ENCODE results near the gene ZNF469. TPM values are rescaled to one million over a fixed set of nuclear protein-coding genes. Genes with fewer than 3 reads are reported as not detected.

The ZNF469 gene
- total RNA-seq, 2 donors from 2014 or later: 0.17 to 0.40 TPM

DNA sequence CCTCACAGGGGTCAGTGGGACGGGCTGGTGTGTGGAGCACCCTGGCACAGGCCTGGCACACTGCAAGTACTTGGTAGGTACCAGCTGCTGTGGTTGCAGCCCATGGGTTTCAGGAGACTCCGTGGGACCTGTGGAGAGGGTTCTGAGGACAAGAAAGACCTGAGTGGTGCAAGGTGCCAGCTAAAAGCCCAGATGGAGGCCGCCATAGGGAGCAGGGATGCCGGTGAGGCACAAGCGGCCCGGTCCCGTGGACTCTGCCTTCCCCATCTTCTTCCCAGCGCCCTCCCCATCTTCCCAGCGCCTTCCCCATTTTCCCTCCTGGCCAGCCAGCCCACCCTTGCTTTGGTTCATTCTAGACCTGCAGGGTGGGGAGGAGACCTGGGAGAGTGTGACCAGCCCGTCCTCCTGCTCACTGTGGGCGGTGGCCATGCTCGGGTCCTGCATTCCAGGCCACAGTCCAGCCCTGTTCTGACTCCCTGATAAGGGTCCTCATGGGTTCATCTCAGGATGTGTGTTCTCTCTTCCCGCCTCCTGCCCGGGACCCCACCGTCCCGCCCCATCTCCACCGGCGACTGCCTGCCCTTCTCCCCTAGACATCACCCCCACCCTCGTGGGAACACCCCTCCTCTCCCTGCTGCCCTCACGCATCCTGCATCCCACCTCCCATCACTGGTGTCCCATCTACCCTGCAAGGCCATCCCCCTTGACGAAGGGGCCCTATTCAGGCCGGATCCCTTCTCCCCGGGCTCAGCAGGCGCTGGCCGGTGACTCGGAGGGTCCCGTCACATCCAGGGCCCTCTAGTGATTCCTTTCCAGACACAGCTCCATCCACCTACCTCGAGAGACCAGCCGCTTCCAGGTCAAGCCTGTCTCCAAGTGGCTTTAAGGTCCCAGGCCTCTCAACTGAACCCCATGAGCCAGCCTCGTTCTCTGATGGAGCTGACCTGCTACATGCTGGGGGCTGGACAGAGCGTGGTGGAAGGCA lies 3.4 kb downstream of the ZNF469 start:
- DNase-seq: no peak
- TF ChIP-seq, protein P1, sequence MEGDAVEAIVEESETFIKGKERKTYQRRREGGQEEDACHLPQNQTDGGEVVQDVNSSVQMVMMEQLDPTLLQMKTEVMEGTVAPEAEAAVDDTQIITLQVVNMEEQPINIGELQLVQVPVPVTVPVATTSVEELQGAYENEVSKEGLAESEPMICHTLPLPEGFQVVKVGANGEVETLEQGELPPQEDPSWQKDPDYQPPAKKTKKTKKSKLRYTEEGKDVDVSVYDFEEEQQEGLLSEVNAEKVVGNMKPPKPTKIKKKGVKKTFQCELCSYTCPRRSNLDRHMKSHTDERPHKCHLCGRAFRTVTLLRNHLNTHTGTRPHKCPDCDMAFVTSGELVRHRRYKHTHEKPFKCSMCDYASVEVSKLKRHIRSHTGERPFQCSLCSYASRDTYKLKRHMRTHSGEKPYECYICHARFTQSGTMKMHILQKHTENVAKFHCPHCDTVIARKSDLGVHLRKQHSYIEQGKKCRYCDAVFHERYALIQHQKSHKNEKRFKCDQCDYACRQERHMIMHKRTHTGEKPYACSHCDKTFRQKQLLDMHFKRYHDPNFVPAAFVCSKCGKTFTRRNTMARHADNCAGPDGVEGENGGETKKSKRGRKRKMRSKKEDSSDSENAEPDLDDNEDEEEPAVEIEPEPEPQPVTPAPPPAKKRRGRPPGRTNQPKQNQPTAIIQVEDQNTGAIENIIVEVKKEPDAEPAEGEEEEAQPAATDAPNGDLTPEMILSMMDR (IDR thresholded peaks at IDR 0.05): no peak
- Histone ChIP-seq H3K9ac (ENCODE audit: low read depth in 2 of 2, low read length in 2 of 2) (no peak overlapping the region), H3K27me3 (peaks cover 26% of the 10 kb centered on the region), H3K27ac (no peak overlapping the region), H3K9me3 (no peaks in the 10 kb centered on the region), H3K4me3 (no peak overlapping the region), H3K36me3 (no peaks in the 10 kb centered on the region), H3K4me1 (peaks cover 5% of the 10 kb centered on the region)
- intact Hi-C loops (cut with DNase I): no loop called here

DNA sequence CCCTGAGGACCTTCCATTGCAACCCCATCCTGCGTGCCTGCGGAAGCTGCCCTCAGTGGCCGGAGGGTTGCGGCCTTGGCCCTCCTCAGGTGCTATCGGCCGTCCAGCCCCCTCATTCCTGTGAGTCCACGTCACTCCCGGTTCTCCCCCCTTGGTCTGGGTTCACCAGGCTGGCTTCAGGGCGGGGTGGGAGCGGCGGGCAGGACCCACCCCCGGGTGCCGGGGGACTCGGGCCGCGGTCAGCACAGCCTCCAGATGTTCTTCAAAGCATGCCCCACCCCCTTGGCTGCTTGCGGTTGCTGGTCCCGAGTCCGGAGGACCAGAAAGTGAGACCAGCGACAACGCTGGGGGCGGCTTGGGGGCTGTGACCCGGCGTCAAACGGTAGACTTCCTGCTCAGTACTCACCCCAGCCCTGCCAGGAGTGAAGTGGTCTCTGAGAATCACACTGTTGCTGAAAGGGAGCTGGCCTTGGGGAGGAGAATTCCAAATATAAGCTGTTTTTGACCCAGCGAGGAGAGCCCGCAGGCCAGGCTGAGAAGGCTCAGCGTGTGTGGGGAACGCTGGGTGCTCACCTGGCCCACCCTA lies 4.5 kb downstream of the ZNF469 start:
- Histone ChIP-seq H3K36me3 (no peaks in the 10 kb centered on the region), H3K27ac (no peak overlapping the region), H3K9ac (ENCODE audit: low read depth in 2 of 2, low read length in 2 of 2) (peak overlapping the region in 1 of 2 donors; percentile 26), H3K4me1 (peaks cover 5% of the 10 kb centered on the region), H3K4me3 (no peak overlapping the region), H3K9me3 (no peaks in the 10 kb centered on the region), H3K27me3 (peaks cover 19% of the 10 kb centered on the region)
- DNase-seq: no peak
- TF ChIP-seq, protein P1 (IDR thresholded peaks at IDR 0.05): no peak
- intact Hi-C loops (cut with DNase I): no loop called here

DNA sequence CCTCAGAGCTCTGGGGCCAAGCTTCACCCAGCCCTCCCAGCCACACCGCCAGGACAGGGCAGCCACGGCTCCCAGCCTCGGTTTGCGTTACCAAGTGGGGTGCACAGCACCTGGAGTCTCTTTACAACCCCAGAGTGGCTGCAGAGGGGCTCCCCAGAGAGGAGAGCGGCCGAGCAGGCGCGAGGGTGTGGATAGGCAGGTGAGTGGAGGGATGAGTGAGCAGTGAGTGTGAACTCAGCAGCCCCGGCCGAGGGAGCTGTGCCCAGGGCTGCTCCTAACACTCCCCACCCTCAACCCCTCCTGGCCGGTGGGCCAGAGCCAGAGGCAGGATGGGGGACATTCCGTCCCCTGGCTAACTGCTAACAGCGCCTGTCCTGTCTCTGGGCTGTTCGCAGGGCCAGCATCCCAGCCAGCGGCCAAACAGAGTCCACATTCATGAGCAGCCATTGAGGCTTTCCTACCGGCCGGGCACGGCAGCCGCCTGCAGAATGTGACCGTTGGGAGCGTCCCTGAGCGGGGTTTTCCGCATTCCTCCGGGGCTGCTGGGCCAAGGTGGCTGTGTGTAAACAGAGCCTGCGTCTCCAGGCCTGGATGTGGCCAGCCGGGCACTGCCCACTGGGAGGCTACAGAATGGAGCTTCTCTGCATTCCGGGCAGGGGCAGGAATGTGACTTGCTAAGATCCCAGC lies 5.3 kb downstream of the ZNF469 start:
- TF ChIP-seq, protein P1 (IDR thresholded peaks at IDR 0.05): no peak
- Histone ChIP-seq H3K9me3 (no peaks in the 10 kb centered on the region), H3K36me3 (no peaks in the 10 kb centered on the region), H3K9ac (ENCODE audit: low read depth in 2 of 2, low read length in 2 of 2) (peak overlapping the region in 1 of 2 donors; percentile 26), H3K27me3 (peaks cover 14% of the 10 kb centered on the region), H3K4me1 (peaks cover 5% of the 10 kb centered on the region), H3K4me3 (no peak overlapping the region), H3K27ac (no peak overlapping the region)
- intact Hi-C loops (cut with DNase I): no loop called here
- peak; percentile 84 for DNase-seq

DNA sequence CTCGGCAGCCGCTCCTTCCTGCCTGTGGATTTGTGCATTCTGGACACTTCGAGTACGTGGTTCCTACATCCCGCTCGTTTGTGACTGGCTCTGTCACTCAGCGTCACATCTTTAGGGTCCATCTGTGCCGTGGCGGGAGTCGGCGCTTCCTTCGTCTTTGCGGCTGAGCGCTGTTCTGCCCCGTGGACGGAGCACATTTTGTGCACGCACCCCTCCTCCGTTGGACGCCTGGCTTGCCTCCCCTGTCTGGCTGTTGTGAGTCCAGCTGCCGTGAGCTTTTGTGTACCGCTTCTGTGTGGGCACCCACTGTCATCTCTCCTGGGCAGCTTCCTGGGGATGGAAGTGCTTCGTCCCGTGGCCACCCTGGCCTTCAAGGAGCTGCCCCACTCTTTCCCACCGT lies 6.4 kb downstream of the ZNF469 start:
- H3K4me3 ChIP-seq: no peak overlapping the region
- TF ChIP-seq, protein P1 (IDR thresholded peaks at IDR 0.05): no peak
- no peak overlapping the region for H3K27ac ChIP-seq
- H3K9ac ChIP-seq (ENCODE audit: low read depth in 2 of 2, low read length in 2 of 2): no peak overlapping the region
- H3K27me3 ChIP-seq: peaks cover 5% of the 10 kb centered on the region
- intact Hi-C loops (cut with DNase I): no loop called here
- no peaks in the 10 kb centered on the region for H3K9me3 ChIP-seq
- H3K4me1 ChIP-seq: peaks cover 5% of the 10 kb centered on the region
- DNase-seq: no peak
- H3K36me3 ChIP-seq: no peaks in the 10 kb centered on the region

DNA sequence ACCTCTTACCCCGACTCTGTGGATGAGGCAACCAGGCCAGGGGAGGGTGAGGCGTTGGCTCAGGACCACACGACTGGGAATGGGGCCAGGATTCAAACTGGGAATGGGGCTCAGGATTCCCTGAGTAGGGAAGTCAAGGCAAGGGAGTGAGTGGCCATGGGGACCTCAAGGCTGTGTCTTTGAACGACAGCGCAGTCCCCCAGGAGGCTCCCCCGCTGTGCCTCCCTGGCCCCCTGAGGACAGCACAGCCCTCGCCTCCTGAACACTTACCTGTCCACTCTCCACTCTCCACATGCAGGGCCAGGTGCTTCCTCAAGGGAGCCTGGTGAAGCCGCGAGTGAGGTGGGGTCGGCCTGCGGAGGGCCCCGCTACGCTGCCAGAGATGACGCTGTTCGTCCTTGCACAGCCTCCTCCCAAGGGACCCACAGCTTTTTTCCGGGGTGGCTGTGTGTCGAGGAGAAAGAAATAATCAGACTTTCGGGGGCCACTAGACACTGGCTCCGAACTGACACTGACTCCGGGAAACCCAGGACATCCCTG lies 6.9 kb downstream of the ZNF469 start:
- Histone ChIP-seq H3K36me3 (no peaks in the 10 kb centered on the region), H3K4me1 (peaks cover 5% of the 10 kb centered on the region), H3K9me3 (no peaks in the 10 kb centered on the region), H3K27ac (no peak overlapping the region), H3K4me3 (no peak overlapping the region), H3K27me3 (no peaks in the 10 kb centered on the region), H3K9ac (ENCODE audit: low read depth in 2 of 2, low read length in 2 of 2) (no peak overlapping the region)
- intact Hi-C loops (cut with DNase I): no loop called here
- DNase-seq: no peak
- TF ChIP-seq, protein P1 (IDR thresholded peaks at IDR 0.05): no peak

Measured in colonic mucosa (tissue), 4 donors.